GM12892 (cell line): Measurements from ENCODE around the gene KCNH1. TPM values are rescaled to one million over a fixed set of nuclear protein-coding genes. Genes with fewer than 3 reads are reported as not detected.

Source experiments
- DNase-seq: peaks from one replicate; pipeline ENCODE4 v3.0.0; 2011; ENCODE audit not compliant: insufficient read length
- FAIRE-seq: peaks from 2 replicates; lab custom pipeline; 2011; peaks lifted over from hg19 to GRCh38; lab: Jason Lieb, UNC
- POLR2A ChIP-seq: IDR thresholded peaks from 2 replicates; pipeline ENCODE4 v1.6.1; 2011; ENCODE audit warnings: low read depth, low read length, control low read depth
- POLR2AphosphoS5 ChIP-seq: IDR thresholded peaks from 2 replicates; pipeline ENCODE4 v1.6.1; 2011; ENCODE audit warnings: low read depth, low read length, control low read depth
- TAF1 ChIP-seq: IDR thresholded peaks from 2 replicates; pipeline ENCODE4 v1.6.1; 2011; ENCODE audit warnings: low read depth, mild to moderate bottlenecking, control low read depth, low read length, borderline replicate concordance
- polyA plus RNA-seq: library from polyadenylated mRNA; unstranded; fragments of >200 nt; gene quantifications from one replicate; pipeline ENCODE4 v1.2.1, GENCODE V29; 2012; ENCODE audit warnings: missing spikeins, inconsistent platforms; ENCODE audit not compliant: missing spikeins

Gene KCNH1, protein sequence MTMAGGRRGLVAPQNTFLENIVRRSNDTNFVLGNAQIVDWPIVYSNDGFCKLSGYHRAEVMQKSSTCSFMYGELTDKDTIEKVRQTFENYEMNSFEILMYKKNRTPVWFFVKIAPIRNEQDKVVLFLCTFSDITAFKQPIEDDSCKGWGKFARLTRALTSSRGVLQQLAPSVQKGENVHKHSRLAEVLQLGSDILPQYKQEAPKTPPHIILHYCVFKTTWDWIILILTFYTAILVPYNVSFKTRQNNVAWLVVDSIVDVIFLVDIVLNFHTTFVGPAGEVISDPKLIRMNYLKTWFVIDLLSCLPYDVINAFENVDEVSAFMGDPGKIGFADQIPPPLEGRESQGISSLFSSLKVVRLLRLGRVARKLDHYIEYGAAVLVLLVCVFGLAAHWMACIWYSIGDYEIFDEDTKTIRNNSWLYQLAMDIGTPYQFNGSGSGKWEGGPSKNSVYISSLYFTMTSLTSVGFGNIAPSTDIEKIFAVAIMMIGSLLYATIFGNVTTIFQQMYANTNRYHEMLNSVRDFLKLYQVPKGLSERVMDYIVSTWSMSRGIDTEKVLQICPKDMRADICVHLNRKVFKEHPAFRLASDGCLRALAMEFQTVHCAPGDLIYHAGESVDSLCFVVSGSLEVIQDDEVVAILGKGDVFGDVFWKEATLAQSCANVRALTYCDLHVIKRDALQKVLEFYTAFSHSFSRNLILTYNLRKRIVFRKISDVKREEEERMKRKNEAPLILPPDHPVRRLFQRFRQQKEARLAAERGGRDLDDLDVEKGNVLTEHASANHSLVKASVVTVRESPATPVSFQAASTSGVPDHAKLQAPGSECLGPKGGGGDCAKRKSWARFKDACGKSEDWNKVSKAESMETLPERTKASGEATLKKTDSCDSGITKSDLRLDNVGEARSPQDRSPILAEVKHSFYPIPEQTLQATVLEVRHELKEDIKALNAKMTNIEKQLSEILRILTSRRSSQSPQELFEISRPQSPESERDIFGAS
- polyA plus RNA-seq, result not detected

DNA sequence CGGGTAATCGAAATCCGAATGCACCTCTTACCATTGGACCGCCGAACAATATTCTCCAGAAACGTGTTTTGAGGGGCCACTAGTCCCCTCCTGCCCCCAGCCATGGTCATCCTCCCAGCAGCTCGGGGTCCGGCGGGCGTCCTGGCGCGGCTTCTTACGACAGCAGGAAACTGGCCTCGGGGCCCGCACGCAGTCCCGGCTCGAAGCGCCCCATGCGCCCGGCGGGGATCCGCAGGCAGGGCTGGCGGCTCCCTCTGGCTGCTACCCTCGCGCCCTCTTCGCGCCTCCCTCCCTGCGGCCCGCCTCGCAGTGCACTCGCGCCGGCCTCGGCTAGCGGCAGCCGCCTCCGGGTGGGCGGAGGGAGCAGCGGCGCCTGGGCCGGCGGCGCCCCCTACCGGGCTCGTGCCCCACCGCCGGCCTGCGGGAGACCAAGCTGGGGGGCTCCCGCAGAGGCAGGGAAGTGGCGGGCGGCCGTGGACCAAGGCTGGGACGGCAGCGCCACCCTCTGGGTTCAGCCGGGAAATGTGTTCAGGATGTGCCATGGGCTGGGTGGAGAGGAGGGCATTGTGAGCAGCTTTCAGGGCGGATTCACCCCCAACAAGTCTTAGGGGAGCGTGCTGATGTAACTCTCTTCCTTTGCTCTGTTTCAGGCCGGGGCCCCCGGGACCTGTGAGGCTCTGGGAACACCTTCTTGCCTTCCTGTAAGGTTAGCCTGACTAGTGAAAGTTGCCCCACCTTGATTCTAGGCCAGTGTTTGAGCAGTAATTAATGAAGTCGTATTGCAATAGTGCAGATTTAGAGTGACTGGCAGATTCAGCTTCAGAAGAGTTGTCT lies at the start of gene KCNH1:
Gene KCNH1, minus strand, starts transcription at position 313 of the 834 bp plus-strand sequence. Its CDS starts 203 bp downstream, at position 110.
- DNase-seq (peak; percentile 71), FAIRE-seq (peak; percentile 71)
- TF ChIP-seq POLR2A (no peak), TAF1 (no peak), POLR2AphosphoS5 (no peak)

DNA sequence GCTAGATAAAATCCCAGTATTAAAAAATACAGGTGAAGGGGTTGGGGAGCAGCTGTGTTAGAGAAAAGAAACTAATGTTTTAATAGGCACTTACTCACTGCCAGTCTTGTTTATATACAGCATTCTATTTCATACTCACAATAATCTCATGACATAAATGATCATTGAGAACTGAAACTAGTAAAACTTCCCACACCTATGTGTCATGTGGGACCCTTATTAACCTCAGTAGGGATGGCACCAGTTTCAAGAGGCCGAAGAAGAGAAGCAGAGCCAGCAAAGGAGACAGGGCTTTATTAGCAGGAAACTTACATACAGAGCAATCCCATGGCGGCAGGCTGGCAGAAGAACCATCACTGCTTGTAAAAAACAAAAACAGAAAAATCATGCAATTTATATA lies 48.8 kb upstream of the KCNH1 start:
- FAIRE-seq, result no peak
- TF ChIP-seq POLR2AphosphoS5, result no peak
- no peak for TF ChIP-seq TAF1
- TF ChIP-seq POLR2A, result no peak

DNA sequence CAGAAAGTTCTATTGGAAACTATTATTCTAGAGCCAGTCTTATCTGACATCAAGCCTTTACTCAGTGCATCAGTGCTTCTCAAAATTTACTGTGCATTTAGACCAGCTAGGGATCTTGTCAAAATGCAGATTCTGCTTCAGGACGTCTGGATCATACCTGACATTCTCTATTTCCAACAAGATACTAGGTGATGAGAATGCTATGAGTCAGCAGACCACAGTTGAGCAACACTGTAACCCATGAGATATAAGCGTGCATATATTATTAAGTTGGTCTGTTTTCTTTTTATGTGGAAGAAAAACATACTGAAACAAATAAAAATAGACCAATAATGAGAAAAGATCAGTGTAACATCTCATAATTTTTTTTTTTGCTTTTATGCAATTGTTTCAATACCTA lies 40.4 kb upstream of the KCNH1 start:
- no peak for FAIRE-seq
- no peak for DNase-seq
- TF ChIP-seq POLR2A (no peak), TAF1 (no peak), POLR2AphosphoS5 (no peak)

More for the DNA sequence above, 48.8 kb upstream of the KCNH1 start:
- DNase-seq, result no peak

DNA sequence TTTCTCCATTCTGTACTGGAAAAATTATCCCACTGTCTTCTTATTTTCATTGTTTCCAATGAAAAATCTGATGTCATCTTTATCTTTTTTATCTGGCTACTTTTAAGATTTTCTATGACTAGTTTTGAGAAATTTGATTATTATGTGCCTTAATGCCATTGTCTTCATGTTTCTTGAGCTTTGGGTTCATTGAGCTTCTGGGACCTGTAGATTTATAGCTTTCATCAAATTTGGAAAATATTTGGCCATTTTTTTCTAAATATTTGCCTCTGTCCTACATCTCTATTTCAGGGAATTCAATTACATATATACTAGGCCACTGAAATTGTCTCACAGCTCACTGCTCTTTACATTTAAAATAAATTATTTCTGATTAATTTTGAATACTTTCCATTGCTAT lies 38.7 kb upstream of the KCNH1 start:
- FAIRE-seq, result no peak
- no peak for DNase-seq
- TF ChIP-seq TAF1 (no peak), POLR2AphosphoS5 (no peak), POLR2A (no peak)

DNA sequence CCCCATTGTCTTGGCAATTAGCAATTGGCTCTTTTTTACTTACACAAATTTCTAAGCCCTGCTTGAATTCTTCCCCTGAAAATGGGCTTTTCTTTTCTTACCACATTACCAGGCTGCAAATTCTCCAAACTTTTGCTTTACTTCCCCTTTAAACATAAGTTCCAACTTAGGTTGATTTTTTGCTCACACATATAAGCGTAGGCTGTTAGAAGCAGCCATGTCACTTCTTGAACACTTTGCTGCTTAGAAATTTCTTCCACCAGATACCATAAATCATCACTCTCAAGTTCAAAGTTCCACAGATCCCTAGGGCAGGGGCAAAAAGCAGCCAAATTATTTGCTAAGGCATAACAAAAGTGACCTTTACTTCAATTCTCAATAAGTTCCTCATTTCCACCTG lies 35.4 kb upstream of the KCNH1 start:
- FAIRE-seq, result no peak
- DNase-seq, result no peak
- TF ChIP-seq POLR2AphosphoS5 (no peak), TAF1 (no peak), POLR2A (no peak)

DNA sequence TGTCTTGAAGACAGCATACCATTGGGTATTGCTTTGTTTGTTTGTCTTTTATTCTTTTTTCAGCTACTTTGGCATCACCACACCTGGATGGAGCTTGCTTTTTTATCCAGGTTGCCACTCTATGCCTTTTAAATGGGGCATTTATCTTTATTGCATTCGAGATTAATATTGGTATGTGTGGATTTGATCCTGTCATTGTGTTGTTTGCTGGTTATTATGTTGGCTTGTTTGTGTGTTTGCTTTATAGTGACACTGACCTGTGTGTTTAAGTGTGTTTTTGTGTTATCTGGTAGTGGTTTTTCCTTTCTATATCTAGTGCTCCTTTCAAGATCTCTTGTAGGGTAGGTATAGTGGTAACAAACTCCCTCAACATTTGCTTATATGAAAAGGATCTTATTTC lies 24.9 kb upstream of the KCNH1 start:
- TF ChIP-seq POLR2AphosphoS5 (no peak), TAF1 (no peak), POLR2A (no peak)
- FAIRE-seq, result no peak
- DNase-seq, result no peak

DNA sequence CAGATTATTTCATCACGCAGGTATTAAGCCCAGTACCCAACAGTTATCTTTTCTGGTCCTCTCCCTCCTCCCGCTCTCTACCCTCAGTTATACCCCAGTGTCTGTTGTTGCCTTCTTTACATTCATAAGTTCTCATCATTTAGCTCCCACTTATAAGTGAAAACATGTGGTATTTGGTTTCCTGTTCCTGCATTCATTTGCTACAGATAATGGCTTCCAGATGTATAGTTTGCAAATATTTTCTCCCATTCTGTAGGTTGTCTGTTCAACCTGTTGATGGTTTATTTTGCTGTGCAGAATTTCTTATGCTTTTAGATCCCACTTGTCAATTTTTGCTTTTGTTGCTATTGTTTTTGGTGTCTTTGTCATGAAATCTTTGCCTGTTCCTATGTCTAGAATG lies 21.1 kb upstream of the KCNH1 start:
- FAIRE-seq (no peak), DNase-seq (no peak)
- TF ChIP-seq TAF1 (no peak), POLR2AphosphoS5 (no peak), POLR2A (no peak)

DNA sequence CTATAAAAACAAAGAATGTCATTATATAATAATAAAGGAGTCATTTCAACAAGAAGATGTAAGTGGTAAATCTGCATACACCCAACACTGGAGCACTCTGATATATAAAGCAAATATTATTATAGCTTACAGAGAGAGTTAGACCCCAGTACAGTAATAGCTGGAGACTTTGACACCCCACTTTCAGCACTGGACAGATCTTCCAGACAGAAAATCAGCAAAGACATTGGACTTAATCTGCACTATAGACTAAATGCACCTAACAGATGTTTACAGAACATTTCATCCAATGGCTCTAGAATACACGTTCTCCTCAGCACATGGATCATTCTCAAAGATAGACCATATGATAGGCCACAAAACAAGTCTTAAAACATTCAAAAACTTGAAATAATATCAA lies 20.0 kb upstream of the KCNH1 start:
- TF ChIP-seq POLR2AphosphoS5 (no peak), POLR2A (no peak), TAF1 (no peak)
- no peak for DNase-seq
- FAIRE-seq, result no peak

DNA sequence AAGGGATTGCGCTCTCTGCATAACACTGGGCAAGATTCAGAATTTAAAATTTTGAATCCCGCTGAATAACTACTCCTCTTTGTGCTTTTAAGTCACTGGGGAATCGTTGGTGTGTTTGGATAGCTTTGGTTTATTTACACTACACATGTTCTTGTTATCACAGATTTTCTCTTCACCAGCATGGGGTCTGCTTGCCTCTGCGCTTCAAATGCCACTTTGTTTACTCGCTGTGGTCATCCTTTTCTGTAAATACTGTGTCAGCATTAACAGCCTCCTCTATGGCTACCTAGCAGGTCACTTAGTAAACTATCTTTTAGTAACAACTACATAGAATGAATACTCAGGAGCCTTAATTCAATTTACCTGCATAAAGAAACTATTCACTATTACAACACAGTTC lies 14.4 kb upstream of the KCNH1 start:
- no peak for FAIRE-seq
- no peak for DNase-seq
- TF ChIP-seq TAF1, result no peak
- no peak for TF ChIP-seq POLR2A
- no peak for TF ChIP-seq POLR2AphosphoS5

DNA sequence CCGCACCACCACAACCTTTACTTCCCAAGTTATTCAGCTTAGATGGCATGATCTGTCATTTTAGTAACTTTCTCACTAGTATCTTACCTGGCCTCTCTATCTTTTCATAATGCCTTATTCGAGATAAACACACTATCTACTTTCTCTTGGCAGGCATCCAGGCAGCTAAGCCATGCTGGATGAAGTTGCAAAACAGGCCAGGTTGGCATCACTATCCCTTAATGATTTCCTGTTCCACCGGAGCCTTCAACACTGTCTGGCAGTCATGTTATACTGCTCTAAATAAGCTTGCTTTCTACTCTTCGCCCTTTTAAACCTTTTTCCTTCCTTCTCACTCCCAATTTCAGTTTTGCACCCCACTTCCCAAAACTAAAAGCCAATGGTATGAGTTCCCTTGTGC lies 12.0 kb upstream of the KCNH1 start:
- no peak for TF ChIP-seq POLR2A
- no peak for TF ChIP-seq POLR2AphosphoS5
- no peak for TF ChIP-seq TAF1
- DNase-seq (no peak), FAIRE-seq (no peak)
